IPS-NIHi7 (cell line): ENCODE results near the gene ATF7IP2.
A peak's percentile ranks its signal among the peaks of the same experiment; 100 is the strongest.

Source experiments
- DNase-seq: peaks from one replicate; pipeline ENCODE4 v3.0.0; 2012; ENCODE audit warnings: mixed read lengths; ENCODE audit errors: extremely low spot score

The ATF7IP2 gene

GRCh38 chr16:10511829-10512228 lies 126.0 kb downstream of the ATF7IP2 start:
- DNase-seq: no peak

- DNase-seq: peak; percentile 62
These were observed 128.7 kb downstream of the ATF7IP2 start for GRCh38 chr16:10514369-10515055.

- DNase-seq: no peak
These were observed 132.0 kb downstream of the ATF7IP2 start for GRCh38 chr16:10517868-10518267.

- no peak for DNase-seq
These were observed 132.7 kb downstream of the ATF7IP2 start for GRCh38 chr16:10518479-10519041.

GRCh38 chr16:10519297-10519696 lies 133.4 kb downstream of the ATF7IP2 start:
- DNase-seq: no peak

GRCh38 chr16:10519929-10520868 lies 134.3 kb downstream of the ATF7IP2 start:
- no peak for DNase-seq

- no peak for DNase-seq
These were observed 135.2 kb downstream of the ATF7IP2 start for GRCh38 chr16:10520869-10521578.

- peak; percentile 76 for DNase-seq
These were observed 135.9 kb downstream of the ATF7IP2 start for GRCh38 chr16:10521681-10522274.

- DNase-seq: no peak
These were observed 137.1 kb downstream of the ATF7IP2 start for GRCh38 chr16:10522966-10523365.

- no peak for DNase-seq
These were observed 139.5 kb downstream of the ATF7IP2 start for GRCh38 chr16:10525214-10525825.

GRCh38 chr16:10526962-10527361 lies 141.1 kb downstream of the ATF7IP2 start:
- no peak for DNase-seq

GRCh38 chr16:10528635-10529034 lies 142.8 kb downstream of the ATF7IP2 start:
- no peak for DNase-seq

GRCh38 chr16:10529895-10530669 lies 144.2 kb downstream of the ATF7IP2 start:
- no peak for DNase-seq

- no peak for DNase-seq
These were observed 144.8 kb downstream of the ATF7IP2 start for GRCh38 chr16:10530685-10531084.

- no peak for DNase-seq
These were observed 145.7 kb downstream of the ATF7IP2 start for GRCh38 chr16:10531582-10531981.
